ENCODE data around the gene COX6A1.
"Not testable (repeated sequence)": the region's sequence is repeated elsewhere in the genome, so short reads cannot be mapped to it uniquely, and the experiment has no call there.

The COX6A1 gene

GRCh38 chr12:120428597-120429229 lies 9.2 kb upstream of the COX6A1 start:
- no peak for DNase-seq (ENCODE audit: low spot score)

GRCh38 chr12:120429368-120429767 lies 8.5 kb upstream of the COX6A1 start:
- no peak for DNase-seq (ENCODE audit: low spot score)

GRCh38 chr12:120432772-120433525 lies 5.0 kb upstream of the COX6A1 start:
- no peak for DNase-seq (ENCODE audit: low spot score)

GRCh38 chr12:120438495-120439198 lies 734 bp downstream of the COX6A1 start:
- peak; percentile 16 for DNase-seq (ENCODE audit: low spot score)

- DNase-seq (ENCODE audit: low spot score), result peak; percentile 76
Measured at GRCh38 chr12:120439646-120440247, 1.8 kb downstream of the COX6A1 start.

GRCh38 chr12:120444676-120445075 lies 6.8 kb downstream of the COX6A1 start:
- no peak for DNase-seq (ENCODE audit: low spot score)

- peak; percentile 84 for DNase-seq (ENCODE audit: low spot score)
Measured at GRCh38 chr12:120445911-120446843, 8.3 kb downstream of the COX6A1 start, which contains the start of the genes GATC and TRIAP1. GATC (plus strand) TSS chr12:120446444; CDS start chr12:120446481, 37 bp downstream. TRIAP1 (minus strand) TSS chr12:120446384; CDS start chr12:120446372, 12 bp downstream.

- not testable (repeated sequence) for DNase-seq (ENCODE audit: low spot score)
Measured at GRCh38 chr12:120446844-120447178, 8.9 kb downstream of the COX6A1 start.

- DNase-seq (ENCODE audit: low spot score), result no peak
Measured at GRCh38 chr12:120447992-120448391, 10.1 kb downstream of the COX6A1 start.

GRCh38 chr12:120452524-120452923 lies 14.6 kb downstream of the COX6A1 start:
- peak; percentile 35 for DNase-seq (ENCODE audit: low spot score)

- no peak for DNase-seq (ENCODE audit: low spot score)
Measured at GRCh38 chr12:120453060-120453750, 15.3 kb downstream of the COX6A1 start.

GRCh38 chr12:120453977-120454376 lies 16.1 kb downstream of the COX6A1 start:
- DNase-seq (ENCODE audit: low spot score), result peak; percentile 61

GRCh38 chr12:120455302-120455701 lies 17.4 kb downstream of the COX6A1 start:
- DNase-seq (ENCODE audit: low spot score), result no peak

GRCh38 chr12:120457133-120457532 lies 19.2 kb downstream of the COX6A1 start:
- no peak for DNase-seq (ENCODE audit: low spot score)

- DNase-seq (ENCODE audit: low spot score), result no peak
Measured at GRCh38 chr12:120460157-120460556, 22.2 kb downstream of the COX6A1 start.

- no peak for DNase-seq (ENCODE audit: low spot score)
Measured at GRCh38 chr12:120462099-120462640, 24.3 kb downstream of the COX6A1 start.

GRCh38 chr12:120463712-120464111 lies 25.8 kb downstream of the COX6A1 start:
- no peak for DNase-seq (ENCODE audit: low spot score)

- no peak for DNase-seq (ENCODE audit: low spot score)
Measured at GRCh38 chr12:120465756-120466155, 27.8 kb downstream of the COX6A1 start.

GRCh38 chr12:120466560-120467315 lies 28.8 kb downstream of the COX6A1 start:
- peak; percentile 67 for DNase-seq (ENCODE audit: low spot score)

- DNase-seq (ENCODE audit: low spot score), result no peak
Measured at GRCh38 chr12:120467439-120467838, 29.5 kb downstream of the COX6A1 start.
